ENCODE measurements around the gene GBP2.

DNA sequence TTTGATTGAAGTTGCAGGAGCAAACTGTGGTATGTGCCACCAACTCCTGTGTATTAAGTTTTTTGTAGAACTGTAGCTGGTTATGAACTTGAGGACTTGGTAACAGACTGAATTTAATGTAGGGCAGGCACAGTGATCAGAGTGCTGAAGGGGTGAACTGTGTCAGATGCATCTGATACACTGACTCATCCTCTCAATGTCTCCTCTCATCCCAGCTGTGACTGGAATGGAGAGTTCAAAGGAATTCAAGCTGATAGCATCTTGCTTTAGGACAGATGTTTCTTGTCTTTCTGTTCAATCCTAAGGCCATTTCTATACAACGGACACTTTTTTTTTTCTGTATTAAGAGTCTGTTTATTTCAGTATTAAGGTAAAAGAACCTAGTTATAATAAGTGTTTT is 36.0 kb downstream of the GBP2 start:
- TF ChIP-seq, protein P1, sequence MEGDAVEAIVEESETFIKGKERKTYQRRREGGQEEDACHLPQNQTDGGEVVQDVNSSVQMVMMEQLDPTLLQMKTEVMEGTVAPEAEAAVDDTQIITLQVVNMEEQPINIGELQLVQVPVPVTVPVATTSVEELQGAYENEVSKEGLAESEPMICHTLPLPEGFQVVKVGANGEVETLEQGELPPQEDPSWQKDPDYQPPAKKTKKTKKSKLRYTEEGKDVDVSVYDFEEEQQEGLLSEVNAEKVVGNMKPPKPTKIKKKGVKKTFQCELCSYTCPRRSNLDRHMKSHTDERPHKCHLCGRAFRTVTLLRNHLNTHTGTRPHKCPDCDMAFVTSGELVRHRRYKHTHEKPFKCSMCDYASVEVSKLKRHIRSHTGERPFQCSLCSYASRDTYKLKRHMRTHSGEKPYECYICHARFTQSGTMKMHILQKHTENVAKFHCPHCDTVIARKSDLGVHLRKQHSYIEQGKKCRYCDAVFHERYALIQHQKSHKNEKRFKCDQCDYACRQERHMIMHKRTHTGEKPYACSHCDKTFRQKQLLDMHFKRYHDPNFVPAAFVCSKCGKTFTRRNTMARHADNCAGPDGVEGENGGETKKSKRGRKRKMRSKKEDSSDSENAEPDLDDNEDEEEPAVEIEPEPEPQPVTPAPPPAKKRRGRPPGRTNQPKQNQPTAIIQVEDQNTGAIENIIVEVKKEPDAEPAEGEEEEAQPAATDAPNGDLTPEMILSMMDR (IDR thresholded peaks at IDR 0.05): no peak
- TF ChIP-seq POLR2A (IDR thresholded peaks at IDR 0.05): no peak
